ENCODE data around the gene ETF1. TPM values are rescaled to one million over a fixed set of nuclear protein-coding genes. Genes with fewer than 3 reads are reported as not detected.

The ETF1 gene
- total and polyA plus RNA-seq, 9 of the 15 experiments (the other 6 are each of a cell fraction or from before 2014, with no cell fraction given), result 53.7 to 209 (median 164) TPM

- TF ChIP-seq ZFP91 (CRISPR knock-in tag; IDR thresholded peaks at IDR 0.05) (no peak), TAF15 (IDR thresholded peaks at IDR 0.05; ENCODE audit: low read depth, low read length) (peak; percentile 88), RUNX1 (IDR thresholded peaks at IDR 0.05; ENCODE audit: low read depth) (no peak), SMARCB1 (IDR thresholded peaks at IDR 0.05; ENCODE audit: insufficient read length, low read depth) (no peak), ZKSCAN1 (IDR thresholded peaks at IDR 0.05; ENCODE audit: low read depth, low read length) (no peak), NEUROD1 (IDR thresholded peaks at IDR 0.05; ENCODE audit: borderline replicate concordance, low read depth, low read length, partially characterized antibody) (no peak), RB1 (IDR thresholded peaks at IDR 0.05; ENCODE audit: low read depth) (no peak), ZNF354B (CRISPR knock-in tag; IDR thresholded peaks at IDR 0.05) (no peak), TCF15 (CRISPR knock-in tag; IDR thresholded peaks at IDR 0.05) (no peak), SAFB2 (IDR thresholded peaks at IDR 0.05; ENCODE audit: borderline replicate concordance, low read depth, low read length, severe bottlenecking) (no peak), ZFP1 (CRISPR knock-in tag; IDR thresholded peaks at IDR 0.05) (no peak), JUN (IDR thresholded peaks at IDR 0.05; ENCODE audit: borderline replicate concordance, low read depth, low read length) (no peak), JUN (CRISPR knock-in tag; IDR thresholded peaks at IDR 0.05; ENCODE audit: borderline replicate concordance) (no peak), FOXJ3 (CRISPR knock-in tag; IDR thresholded peaks at IDR 0.05) (no peak), TEAD1 (CRISPR knock-in tag; IDR thresholded peaks at IDR 0.05) (peak in 1 of 2 experiments; percentile 48; a peak in 1 of 4 replicates), CGGBP1 (CRISPR knock-in tag; IDR thresholded peaks at IDR 0.05) (no peak), NFXL1 (CRISPR knock-in tag; IDR thresholded peaks at IDR 0.05) (no peak), MAZ (CRISPR knock-in tag; conservative IDR thresholded peaks at IDR 0.05 in 1 of 2, IDR thresholded peaks at IDR 0.05 in 1 of 2) (no peak), RNF219 (CRISPR knock-in tag; IDR thresholded peaks at IDR 0.05) (no peak), EHMT2 (IDR thresholded peaks at IDR 0.05) (no peak), HBP1 (CRISPR knock-in tag; IDR thresholded peaks at IDR 0.05) (no peak), BRF1 (IDR thresholded peaks at IDR 0.05; ENCODE audit: borderline replicate concordance, extremely low read depth, insufficient read length) (no peak), TCF3 (CRISPR knock-in tag; IDR thresholded peaks at IDR 0.05) (no peak)
Measured at GRCh38 chr5:138466900-138467710, 75.9 kb downstream of the ETF1 start (continued).
